ENCODE measurements around the gene VPS51.

Gene VPS51

DNA sequence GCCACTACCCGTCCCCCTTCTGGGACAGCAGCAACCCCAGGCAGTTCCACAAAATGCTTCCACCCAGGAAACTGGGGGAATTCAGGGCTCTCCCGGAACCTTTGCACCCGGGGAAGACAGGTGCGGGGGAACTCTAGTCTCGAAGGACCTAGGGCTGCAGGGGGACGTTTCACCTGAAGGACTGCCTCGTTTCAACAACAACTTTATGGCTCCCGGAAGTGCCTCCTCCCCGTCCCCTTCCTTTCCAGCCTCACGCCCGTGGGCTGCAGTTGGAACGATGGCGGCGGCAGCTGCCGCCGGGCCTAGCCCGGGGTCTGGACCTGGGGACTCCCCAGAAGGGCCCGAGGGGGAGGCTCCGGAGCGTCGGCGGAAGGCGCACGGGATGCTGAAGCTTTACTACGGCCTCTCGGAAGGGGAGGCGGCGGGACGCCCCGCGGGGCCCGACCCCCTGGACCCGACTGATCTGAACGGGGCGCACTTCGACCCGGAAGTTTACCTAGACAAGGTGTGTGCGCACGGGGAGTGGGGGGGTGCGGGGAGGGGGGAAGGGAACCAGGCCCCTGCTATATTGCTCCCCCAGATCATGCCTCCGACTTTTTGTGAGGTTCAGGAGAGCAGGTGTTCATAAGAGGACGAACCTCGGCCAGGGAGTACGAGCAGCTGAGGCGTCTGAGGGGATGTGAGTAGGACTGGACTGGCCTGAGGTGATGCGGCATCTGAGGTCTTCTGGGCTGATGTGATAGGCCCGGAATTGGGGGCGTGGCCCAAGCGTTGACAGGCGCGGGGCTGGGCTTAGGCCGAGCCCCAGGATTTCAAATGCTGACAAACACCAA is at the start of gene VPS51:
VPS51 (plus strand) TSS at position 241 of the 833 bp plus-strand sequence; CDS start at position 278, 37 bp downstream.
- no peak for TF ChIP-seq Cebpa-rat (IDR thresholded peaks at IDR 0.05)
- Histone ChIP-seq H3K4me2 (peak within 1 kb of the TSS; percentile 95), H4K20me1 (peaks cover 20% of the 10 kb centered on the region), H3K36me3 (peaks cover 35% of the 10 kb centered on the region), H3K27me3 (no peaks in the 10 kb centered on the region), H3K4me3 (peak within 1 kb of the TSS; percentile 79), H3K27ac (peak within 1 kb of the TSS; percentile 89), H3K9me3 (no peaks in the 10 kb centered on the region), H3K9ac (peak within 1 kb of the TSS; percentile 93), H3K4me1 (peaks cover 13% of the 10 kb centered on the region)

DNA sequence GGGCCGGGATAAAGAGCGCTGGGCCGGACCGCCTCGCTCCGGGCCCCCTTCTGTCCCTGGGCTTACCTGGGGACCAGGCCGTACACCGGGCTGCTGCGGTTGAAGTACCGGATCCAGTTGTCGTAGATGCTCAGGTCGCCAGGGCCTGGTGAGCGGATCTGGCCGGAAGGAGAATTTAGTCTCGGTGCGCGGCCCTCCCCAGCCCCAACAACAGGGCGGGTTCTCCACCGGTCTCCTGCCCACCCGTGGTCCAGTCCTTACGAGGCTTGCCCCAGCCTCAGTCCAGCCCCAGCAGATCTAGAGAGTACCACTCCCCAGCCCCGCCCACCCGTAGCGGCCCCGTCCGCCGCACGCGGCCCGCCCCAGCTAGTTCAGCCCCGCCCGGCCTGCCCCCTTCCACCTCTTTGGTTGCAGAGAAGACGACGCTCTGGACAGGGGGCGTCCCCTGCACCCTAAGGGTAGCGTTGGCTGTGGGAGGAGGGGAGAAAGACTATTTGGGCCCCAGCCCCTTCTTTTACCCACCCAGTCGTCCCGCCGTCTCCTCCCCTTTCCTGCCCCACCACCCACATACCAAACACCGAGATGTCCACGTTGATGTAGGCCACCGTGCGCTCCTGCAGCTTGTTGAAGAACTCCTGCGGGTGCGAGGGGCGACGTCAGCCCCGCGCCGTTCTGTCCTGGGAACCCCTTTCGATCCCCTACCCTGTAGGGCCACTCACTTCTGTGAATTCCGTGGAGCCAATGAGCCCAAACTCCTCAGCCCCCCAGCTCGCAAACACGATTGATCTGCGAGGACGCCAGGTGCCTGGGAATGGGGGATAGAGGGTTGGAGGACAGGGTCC is 48.2 kb upstream of the VPS51 start:
- Histone ChIP-seq H3K4me1 (peaks cover 33% of the 10 kb centered on the region), H3K4me3 (no peak overlapping the region), H3K9ac (no peak overlapping the region), H3K4me2 (no peak overlapping the region), H4K20me1 (peaks cover 44% of the 10 kb centered on the region), H3K27ac (no peak overlapping the region), H3K27me3 (peaks cover 25% of the 10 kb centered on the region), H3K36me3 (peaks cover 38% of the 10 kb centered on the region), H3K9me3 (no peaks in the 10 kb centered on the region)
- no peak for TF ChIP-seq Cebpa-rat (IDR thresholded peaks at IDR 0.05)

DNA sequence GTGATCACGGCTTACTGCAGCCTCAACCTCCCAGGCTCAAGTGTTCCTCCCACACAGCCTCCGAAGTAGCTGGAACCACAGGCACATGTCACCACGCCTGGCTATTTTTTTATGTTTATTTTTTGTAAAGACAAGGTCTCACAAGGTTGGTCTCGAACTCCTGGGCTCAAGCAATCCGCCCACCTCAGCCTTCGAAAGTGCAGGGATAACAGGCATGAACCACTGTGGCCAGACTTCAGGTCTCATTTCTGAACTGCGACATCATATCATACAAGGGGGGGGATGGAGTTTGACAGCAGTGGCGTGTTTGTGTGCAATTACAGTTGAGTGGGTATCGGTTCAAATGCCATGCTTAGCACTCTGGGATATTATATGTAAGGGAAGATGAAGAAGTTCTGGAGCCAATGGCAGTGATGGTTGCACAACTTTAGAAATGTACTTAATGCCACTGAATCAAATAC is 44.6 kb upstream of the VPS51 start:
- no peak overlapping the region for H3K9ac ChIP-seq
- peaks cover 22% of the 10 kb centered on the region for H3K27me3 ChIP-seq
- no peak overlapping the region for H3K27ac ChIP-seq
- peaks cover 3% of the 10 kb centered on the region; the same call in 1 of the 2 replicates for H3K36me3 ChIP-seq
- no peaks in the 10 kb centered on the region for H3K9me3 ChIP-seq
- H3K4me2 ChIP-seq = no peak overlapping the region
- H3K4me3 ChIP-seq = no peak overlapping the region
- peaks cover 20% of the 10 kb centered on the region for H3K4me1 ChIP-seq
- H4K20me1 ChIP-seq = peaks cover 12% of the 10 kb centered on the region
- TF ChIP-seq Cebpa-rat (IDR thresholded peaks at IDR 0.05) = no peak

DNA sequence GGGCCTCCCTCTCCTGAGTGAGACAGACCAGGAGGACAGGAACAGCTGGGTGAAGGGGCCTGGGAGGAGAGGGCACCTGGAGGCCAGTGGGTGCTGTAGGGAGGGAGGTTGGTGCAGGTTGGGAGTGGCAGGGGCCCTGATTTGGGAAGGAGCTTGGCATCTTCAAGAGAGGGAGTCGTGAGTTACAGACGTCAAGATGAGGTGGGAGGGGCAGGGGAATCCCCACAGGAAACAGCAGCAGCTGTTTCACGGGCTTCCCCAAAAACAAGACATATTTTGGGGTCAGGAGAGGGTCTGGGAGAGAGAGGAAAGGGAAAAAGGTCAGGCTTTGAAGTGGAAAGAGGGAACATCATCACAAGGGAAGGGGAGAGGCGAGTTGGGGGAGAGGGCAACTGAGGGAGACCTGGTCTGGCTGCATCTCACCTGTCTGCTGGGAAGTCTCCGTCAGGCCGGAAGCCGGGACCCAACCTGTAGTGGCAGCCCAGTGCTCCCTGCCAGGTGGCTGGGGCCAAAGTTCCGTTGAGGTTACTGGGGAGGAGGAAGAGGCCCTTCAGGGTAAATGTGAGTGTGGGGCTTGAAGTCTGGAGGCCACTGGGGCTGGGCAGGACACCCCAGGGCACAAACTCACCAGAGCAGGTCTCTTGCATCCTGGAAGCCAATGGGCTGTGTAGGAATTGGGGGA is 42.0 kb upstream of the VPS51 start:
- peaks cover 20% of the 10 kb centered on the region for H3K4me1 ChIP-seq
- H3K9me3 ChIP-seq = no peaks in the 10 kb centered on the region
- H3K4me2 ChIP-seq = peak overlapping the region; percentile 57
- H4K20me1 ChIP-seq = no peaks in the 10 kb centered on the region
- H3K27ac ChIP-seq = 0 out of 2 replicates have a peak overlapping the region, but pooled peaks have one; percentile 18
- H3K36me3 ChIP-seq = no peaks in the 10 kb centered on the region
- H3K27me3 ChIP-seq = no peaks in the 10 kb centered on the region
- TF ChIP-seq Cebpa-rat (IDR thresholded peaks at IDR 0.05) = no peak
- 0 out of 2 replicates have a peak overlapping the region, but pooled peaks have one; percentile 6 for H3K9ac ChIP-seq
- H3K4me3 ChIP-seq = no peak overlapping the region

DNA sequence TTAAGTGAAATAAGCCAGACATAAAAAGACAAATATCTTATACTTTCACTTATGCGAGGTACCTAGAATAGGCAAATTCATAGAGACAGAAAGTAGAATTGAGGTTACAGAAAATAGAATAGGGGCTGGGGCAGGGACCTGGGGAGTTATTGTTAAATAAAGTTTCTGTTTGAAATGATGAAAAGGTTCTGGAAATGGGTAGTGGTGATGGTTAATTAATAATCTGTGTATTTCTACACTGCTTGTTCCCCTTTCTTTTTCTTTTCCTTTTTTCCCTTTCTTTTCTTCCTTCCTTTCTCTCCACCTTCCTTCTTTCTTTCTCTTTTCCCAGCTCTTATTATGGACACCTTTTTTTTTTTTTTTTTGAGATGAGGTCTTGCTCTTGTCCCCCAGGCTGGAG is 40.5 kb upstream of the VPS51 start:
- Histone ChIP-seq H3K27me3 (no peaks in the 10 kb centered on the region), H3K27ac (no peak overlapping the region), H3K9ac (no peak overlapping the region), H3K9me3 (no peaks in the 10 kb centered on the region), H3K4me2 (no peak overlapping the region), H3K36me3 (no peaks in the 10 kb centered on the region), H3K4me1 (peaks cover 32% of the 10 kb centered on the region), H4K20me1 (no peaks in the 10 kb centered on the region), H3K4me3 (no peak overlapping the region)
- no peak for TF ChIP-seq Cebpa-rat (IDR thresholded peaks at IDR 0.05)

DNA sequence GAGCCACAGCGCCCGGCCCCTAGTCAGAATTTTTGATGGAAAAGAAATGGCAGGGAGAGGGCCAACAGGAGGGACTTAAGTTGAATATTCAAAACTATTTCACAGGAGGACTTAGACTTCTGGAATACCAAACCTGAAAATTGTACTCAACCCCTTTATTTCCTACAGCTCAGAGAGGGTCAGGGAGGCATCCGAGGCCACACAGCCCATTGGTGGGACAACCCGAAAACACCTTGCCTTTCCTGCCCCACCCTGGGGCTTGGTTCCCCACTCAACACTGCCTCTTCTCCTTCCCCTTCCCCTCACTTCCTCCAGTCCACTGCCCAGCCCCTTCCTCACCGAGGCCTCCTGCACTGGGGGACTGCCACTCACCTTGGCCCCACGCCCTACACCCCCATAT is 39.0 kb upstream of the VPS51 start:
- Histone ChIP-seq H3K36me3 (no peaks in the 10 kb centered on the region), H3K4me1 (peaks cover 46% of the 10 kb centered on the region), H3K27me3 (no peaks in the 10 kb centered on the region), H3K4me2 (no peak overlapping the region), H3K9me3 (no peaks in the 10 kb centered on the region), H3K27ac (no peak overlapping the region), H3K4me3 (no peak overlapping the region), H3K9ac (no peak overlapping the region), H4K20me1 (no peaks in the 10 kb centered on the region)
- TF ChIP-seq Cebpa-rat (IDR thresholded peaks at IDR 0.05) = no peak

DNA sequence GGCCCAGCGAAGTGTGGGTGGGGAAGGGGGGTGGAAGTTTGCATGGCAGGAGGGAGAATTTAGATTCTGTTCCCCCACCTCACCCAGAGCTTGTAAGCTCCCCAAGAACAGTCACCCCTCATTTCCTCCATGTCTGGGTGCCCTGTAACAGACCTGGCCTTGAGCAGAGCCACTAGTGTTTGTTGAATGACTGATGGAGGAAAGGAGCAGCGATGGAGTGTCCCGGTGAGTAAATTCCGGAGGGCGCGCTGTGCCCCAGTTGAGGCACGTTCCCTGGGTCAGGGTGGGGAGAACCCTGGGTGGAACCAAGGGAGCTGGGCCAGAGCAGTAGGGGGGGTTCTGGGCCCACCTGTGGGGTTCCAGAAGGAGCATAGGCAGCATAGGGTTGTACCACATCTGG is 38.5 kb upstream of the VPS51 start:
- Histone ChIP-seq H3K9ac (no peak overlapping the region), H3K27ac (no peak overlapping the region), H3K4me3 (no peak overlapping the region), H3K4me2 (no peak overlapping the region), H4K20me1 (no peaks in the 10 kb centered on the region), H3K36me3 (no peaks in the 10 kb centered on the region), H3K27me3 (no peaks in the 10 kb centered on the region), H3K9me3 (no peaks in the 10 kb centered on the region), H3K4me1 (peaks cover 50% of the 10 kb centered on the region)
- TF ChIP-seq Cebpa-rat (IDR thresholded peaks at IDR 0.05) = no peak

DNA sequence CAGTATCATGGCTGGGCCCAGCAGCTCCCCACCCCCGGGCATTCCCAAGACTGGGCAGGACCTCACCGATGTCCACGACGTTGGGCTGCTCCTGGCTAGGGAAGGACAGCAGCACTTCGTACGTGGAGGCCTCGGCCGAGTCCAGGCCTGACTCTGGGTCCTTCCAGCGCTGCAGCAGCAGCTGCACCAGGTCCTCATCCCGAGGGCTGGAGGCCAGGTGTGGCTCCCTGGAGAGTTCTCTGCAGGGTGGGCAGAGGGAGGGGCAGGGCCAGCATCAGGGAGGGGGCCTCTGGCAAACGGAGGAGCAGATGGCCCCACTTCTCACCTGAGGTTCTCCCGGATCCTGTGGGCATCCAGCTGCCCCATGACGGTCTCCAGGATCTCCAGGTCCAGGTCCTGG is 38.0 kb upstream of the VPS51 start:
- Histone ChIP-seq H3K4me2 (no peak overlapping the region), H3K4me1 (peaks cover 50% of the 10 kb centered on the region), H3K36me3 (no peaks in the 10 kb centered on the region), H3K4me3 (no peak overlapping the region), H3K9ac (no peak overlapping the region), H3K27me3 (no peaks in the 10 kb centered on the region), H4K20me1 (no peaks in the 10 kb centered on the region), H3K27ac (no peak overlapping the region), H3K9me3 (no peaks in the 10 kb centered on the region)
- no peak for TF ChIP-seq Cebpa-rat (IDR thresholded peaks at IDR 0.05)

DNA sequence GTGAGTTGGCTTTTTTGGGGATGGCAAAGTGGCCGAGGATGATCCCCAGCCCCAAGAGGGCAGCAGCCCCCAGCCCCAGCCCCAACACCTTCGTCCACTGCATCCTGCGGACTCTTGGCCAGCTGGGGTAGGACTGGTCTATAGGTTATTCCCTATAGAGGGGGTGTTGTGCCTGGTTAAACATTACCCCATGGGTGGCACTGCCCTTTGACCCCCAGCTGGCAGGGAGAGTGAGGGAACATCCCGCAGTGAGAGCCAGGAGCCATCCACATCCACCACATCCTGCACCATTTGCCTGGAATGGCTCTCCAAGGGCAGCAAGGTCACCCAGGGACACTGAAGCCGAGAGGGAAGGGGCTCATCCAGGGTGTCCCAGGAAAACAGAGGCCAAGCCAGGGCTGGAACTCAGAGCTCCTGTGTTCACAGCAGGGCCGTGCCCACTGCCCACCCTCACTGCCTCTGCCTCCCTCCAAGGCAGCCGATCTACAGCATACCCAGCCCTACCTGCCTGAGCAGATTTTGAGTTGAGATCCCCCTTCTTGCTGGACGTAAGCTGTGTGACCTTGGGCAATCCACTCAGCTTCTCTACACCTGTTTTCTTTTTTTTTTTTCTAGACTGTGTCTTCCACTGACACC is 37.5 kb upstream of the VPS51 start, which contains the start of gene NAALADL1:
NAALADL1 (minus strand) TSS at position 135 of the 636 bp plus-strand sequence; CDS start at position 103, 32 bp downstream.
- H3K27ac ChIP-seq = no peak within 1 kb of the TSS
- H3K4me3 ChIP-seq = no peak within 1 kb of the TSS
- H4K20me1 ChIP-seq = no peaks in the 10 kb centered on the region
- TF ChIP-seq Cebpa-rat (IDR thresholded peaks at IDR 0.05) = no peak
- H3K4me1 ChIP-seq = peaks cover 46% of the 10 kb centered on the region
- H3K27me3 ChIP-seq = no peaks in the 10 kb centered on the region
- H3K36me3 ChIP-seq = no peaks in the 10 kb centered on the region
- no peak within 1 kb of the TSS for H3K4me2 ChIP-seq
- no peak within 1 kb of the TSS for H3K9ac ChIP-seq
- H3K9me3 ChIP-seq = no peaks in the 10 kb centered on the region

All from BLaER1 (cell line).